ENCODE measurements around the gene DARS2.

- no peak for TF ChIP-seq REST (IDR thresholded peaks at IDR 0.05; ENCODE audit: low read depth)
- TF ChIP-seq EP300 (IDR thresholded peaks at IDR 0.05; ENCODE audit: borderline replicate concordance): no peak
- TF ChIP-seq TCF12 (IDR thresholded peaks at IDR 0.05; ENCODE audit: low read depth): no peak
- no peak for TF ChIP-seq CEBPB (IDR thresholded peaks at IDR 0.05)
- no peak for TF ChIP-seq EGR1 (IDR thresholded peaks at IDR 0.05)
- no peak for TF ChIP-seq RAD21 (IDR thresholded peaks at IDR 0.05; ENCODE audit: low read depth)
- TF ChIP-seq TEAD4 (IDR thresholded peaks at IDR 0.05): no peak
- TF ChIP-seq USF1 (IDR thresholded peaks at IDR 0.05): no peak
- no peak for TF ChIP-seq TAF1 (IDR thresholded peaks at IDR 0.05; ENCODE audit: low read depth)
- no peak for TF ChIP-seq CREB1 (IDR thresholded peaks at IDR 0.05; ENCODE audit: low read depth)
- no peak for TF ChIP-seq MAX (IDR thresholded peaks at IDR 0.05)
Measured at GRCh38 chr1:173852105-173852504, 27.6 kb downstream of the DARS2 start.

All from Ishikawa (cell line).